Central memory CD8-positive, alpha-beta T cell (primary cell): Measurements from ENCODE around the gene NIPAL3.

Source experiments
- ATAC-seq: fragments of 150-1000 bp; cut with Tn5 transposase; replicated peaks from 2 replicates; pipeline ENCODE4 v1.10.0; 2022; ENCODE audit warnings: mild to moderate bottlenecking, moderate FRiP score, moderate number of reproducible peaks; ENCODE audit not compliant: poor library complexity, severe bottlenecking; ENCODE audit errors: extremely low read depth
- DNase-seq, 2 donors: peaks; one replicate each; pipeline ENCODE4 v3.0.0; 2021; ENCODE audit warnings: low spot score in 2 of 2
- H3K27ac Mint-ChIP-seq: one replicate; pipeline ENCODE4 v1.8.0; 2022; ENCODE audit warnings: low read depth, mild to moderate bottlenecking, moderate library complexity, mixed read lengths
- H3K27me3 Mint-ChIP-seq: one replicate; pipeline ENCODE4 v1.8.0; 2022; ENCODE audit warnings: mixed read lengths
- H3K36me3 Mint-ChIP-seq: one replicate; pipeline ENCODE4 v1.8.0; 2022; ENCODE audit warnings: mild to moderate bottlenecking, moderate library complexity, mixed read lengths; ENCODE audit not compliant: insufficient read depth
- H3K4me1 Mint-ChIP-seq: one replicate; pipeline ENCODE4 v1.8.0; 2022; ENCODE audit warnings: mixed read lengths
- H3K4me3 Mint-ChIP-seq: one replicate; pipeline ENCODE4 v1.8.0; 2022; ENCODE audit warnings: mild to moderate bottlenecking, moderate library complexity, mixed read lengths
- H3K9me3 Mint-ChIP-seq: one replicate; pipeline ENCODE4 v1.8.0; 2022; ENCODE audit warnings: mixed read lengths

Gene NIPAL3

DNA sequence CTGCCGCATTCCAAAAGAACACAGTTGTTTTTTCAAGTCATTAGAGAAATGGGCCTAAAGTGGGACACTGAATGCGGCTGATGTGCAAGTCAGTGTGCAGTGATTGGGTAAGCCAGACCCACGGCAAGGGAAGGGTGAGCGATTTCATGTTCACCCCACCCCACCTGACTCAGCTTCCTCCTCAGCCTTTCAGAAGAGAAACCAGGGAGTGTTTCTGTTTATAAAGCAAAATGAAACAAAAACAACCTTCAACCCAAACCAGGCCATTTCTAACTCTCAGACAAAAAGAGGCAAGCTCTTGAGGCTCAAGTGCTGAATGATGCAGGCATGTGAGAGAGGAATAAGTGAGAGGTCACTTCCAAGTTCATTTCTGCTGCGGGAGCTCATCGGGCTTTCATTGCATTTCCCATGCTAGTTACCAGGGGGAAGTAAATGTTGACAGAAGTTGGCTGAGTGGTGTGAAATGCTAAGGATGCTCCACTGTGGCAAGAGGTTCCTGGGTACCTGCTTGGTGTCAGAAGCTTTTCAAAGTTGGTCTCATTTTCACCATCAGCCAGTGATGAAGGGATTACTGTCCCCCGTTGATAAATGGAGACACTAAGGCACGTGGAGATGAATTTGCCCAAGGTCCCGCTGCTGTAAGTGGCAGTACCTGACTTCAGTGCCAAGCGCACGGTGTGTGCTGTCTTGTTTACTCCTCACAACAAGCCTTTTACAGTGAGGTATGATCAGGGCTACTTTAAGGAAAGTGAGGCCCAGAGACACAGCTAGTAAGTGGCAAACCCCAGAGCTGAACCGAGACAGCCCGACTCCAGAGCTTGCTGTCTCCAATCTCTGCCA, 31.1 kb upstream of the NIPAL3 start:
- DNase-seq (no peak), ATAC-seq (no peak)
- Mint-ChIP-seq H3K4me1 (peaks cover 4% of the 10 kb centered on the region), H3K27me3 (no peaks in the 10 kb centered on the region), H3K4me3 (no peak overlapping the region), H3K9me3 (no peaks in the 10 kb centered on the region), H3K36me3 (peaks cover 2% of the 10 kb centered on the region), H3K27ac (no peak overlapping the region)

DNA sequence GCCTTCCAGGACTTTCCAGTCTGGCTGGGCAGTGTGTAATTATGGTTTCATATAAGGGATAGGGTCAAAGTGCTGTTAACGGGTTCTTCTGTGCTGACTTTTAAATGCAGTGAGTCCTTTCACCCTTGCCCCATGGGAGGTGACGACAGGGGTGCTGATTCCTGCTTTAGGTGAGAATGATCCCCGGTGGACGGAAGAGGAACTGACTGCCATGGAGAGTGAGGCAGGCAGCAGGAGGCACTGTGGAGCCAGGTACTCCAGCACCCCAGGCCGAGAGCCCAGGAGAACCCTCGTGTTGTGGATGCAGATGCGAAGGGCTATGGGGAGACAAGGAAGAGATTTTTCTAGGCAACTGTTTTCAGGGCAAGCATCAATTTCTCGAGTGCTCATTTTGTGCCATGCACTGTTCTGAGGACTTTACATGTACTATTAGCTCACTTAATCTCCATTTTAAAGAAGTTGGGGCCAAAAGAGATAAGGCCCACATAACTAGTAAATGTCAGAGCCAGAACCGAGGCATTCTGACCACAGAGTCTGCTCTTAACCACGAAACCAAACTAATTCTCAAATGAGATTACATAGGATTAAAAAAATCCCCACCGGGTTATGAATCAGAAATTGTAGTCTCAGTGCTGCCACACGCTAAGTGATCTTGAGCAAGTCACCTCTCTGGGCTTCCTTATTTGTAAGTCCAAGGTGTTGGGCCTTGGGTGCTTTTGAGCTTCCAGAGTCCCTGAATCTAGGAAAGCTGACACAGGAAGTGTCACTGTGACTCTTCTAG, 30.3 kb upstream of the NIPAL3 start:
- H3K4me1 Mint-ChIP-seq = peaks cover 4% of the 10 kb centered on the region
- H3K36me3 Mint-ChIP-seq = peaks cover under 1% of the 10 kb centered on the region
- H3K9me3 Mint-ChIP-seq = no peaks in the 10 kb centered on the region
- no peak overlapping the region for H3K27ac Mint-ChIP-seq
- no peak for DNase-seq
- no peak for ATAC-seq
- no peak overlapping the region for H3K4me3 Mint-ChIP-seq
- no peaks in the 10 kb centered on the region for H3K27me3 Mint-ChIP-seq

DNA sequence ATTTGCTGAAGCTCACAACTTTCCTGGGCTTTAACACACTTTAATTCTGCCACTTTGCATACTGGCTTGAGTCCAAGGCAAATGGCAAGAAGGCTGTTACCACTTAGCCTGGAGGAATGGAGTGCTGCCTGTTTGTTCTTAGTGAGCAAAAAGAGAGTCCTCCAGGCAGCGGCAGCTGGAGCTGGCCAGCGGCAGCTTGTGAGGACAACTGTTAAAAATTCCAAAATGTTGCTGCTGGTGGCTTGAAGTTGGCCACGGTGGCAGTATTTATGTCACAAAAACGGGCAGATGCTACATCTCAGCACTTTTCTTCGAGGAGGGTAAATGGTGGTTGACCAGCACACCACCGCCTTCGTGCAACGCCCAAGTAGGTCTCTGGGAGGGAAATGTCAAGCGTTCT, 29.4 kb upstream of the NIPAL3 start:
- H3K27ac Mint-ChIP-seq = no peak overlapping the region
- peaks cover 7% of the 10 kb centered on the region for H3K4me1 Mint-ChIP-seq
- H3K9me3 Mint-ChIP-seq = no peaks in the 10 kb centered on the region
- no peaks in the 10 kb centered on the region for H3K27me3 Mint-ChIP-seq
- no peak for DNase-seq
- H3K36me3 Mint-ChIP-seq = peaks cover 3% of the 10 kb centered on the region
- no peak overlapping the region for H3K4me3 Mint-ChIP-seq
- no peak for ATAC-seq

DNA sequence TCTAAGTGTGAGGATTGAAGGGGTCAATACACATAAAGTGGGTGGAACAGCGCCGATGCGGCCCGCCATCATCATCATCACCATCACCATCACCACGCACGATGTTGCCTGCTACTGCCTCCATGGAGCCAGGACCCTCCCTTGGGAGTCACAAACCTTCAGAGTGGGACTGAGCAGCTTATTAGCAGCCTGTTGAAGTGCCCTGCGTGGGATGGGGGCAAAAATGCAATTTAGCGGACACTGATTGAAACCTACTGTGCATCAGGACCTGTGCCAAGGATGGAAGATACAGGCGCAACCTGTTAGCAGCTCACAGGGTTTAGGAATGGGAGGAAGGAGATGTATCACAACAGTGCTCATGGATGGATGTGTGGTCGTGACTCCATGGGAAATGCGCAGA, 28.7 kb upstream of the NIPAL3 start:
- Mint-ChIP-seq H3K27me3 (no peaks in the 10 kb centered on the region), H3K27ac (no peak overlapping the region), H3K36me3 (peaks cover 4% of the 10 kb centered on the region), H3K4me1 (peaks cover 14% of the 10 kb centered on the region), H3K9me3 (no peaks in the 10 kb centered on the region), H3K4me3 (no peak overlapping the region)
- no peak for ATAC-seq
- no peak for DNase-seq

DNA sequence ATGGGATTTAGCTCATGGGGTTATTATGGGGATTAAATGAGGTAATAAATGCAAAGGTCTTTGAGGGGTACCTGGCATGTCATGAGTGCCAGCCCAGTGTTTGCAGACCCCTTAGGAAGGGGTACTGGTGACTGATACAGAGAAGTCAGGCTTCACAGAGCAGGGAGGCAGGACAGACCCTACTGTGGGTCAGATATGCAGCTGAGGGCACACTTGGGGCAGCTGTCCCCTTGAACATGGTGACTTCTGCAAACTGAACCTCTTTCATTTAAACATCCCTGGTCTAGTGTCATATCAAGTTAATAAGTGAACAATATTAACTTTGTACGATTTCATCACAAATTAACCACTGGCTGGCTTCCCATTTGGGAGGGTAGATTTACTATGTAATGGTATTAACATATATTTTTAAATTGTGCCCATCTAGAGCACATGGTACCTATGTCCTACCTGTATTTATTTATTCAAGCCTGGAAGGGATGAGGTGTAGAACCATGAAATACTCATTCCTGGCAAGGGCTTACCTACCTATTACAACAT, 27.9 kb upstream of the NIPAL3 start:
- H3K27me3 Mint-ChIP-seq = no peaks in the 10 kb centered on the region

DNA sequence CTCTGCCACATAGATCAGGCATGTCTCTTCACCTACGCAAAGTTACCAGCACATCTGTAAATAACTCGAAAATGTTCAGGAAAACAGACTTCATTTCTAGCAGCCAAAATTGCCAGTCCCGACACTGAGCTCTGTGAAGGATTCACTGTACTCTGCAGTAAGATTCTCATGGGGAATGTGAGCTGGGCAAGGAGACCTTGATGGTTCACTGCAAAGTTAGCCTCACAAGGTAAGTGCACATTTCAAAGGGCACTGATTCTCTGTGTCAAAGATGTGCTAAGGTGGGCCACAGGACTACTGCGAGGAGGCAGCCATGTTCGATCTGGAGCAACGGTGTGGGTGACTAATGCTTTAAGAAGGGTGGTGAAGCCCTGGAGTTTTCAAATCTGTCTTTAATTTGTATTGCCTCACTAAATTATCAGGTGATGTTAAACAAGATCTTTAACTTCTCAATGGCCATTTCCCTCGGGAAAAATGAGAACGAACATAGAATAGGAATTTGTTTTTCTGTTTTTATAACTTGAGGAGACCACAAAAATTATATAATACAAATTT, 27.2 kb upstream of the NIPAL3 start:
- no peak for ATAC-seq
- H3K4me1 Mint-ChIP-seq = peaks cover 21% of the 10 kb centered on the region
- H3K9me3 Mint-ChIP-seq = no peaks in the 10 kb centered on the region
- no peak for DNase-seq
- H3K4me3 Mint-ChIP-seq = no peak overlapping the region
- no peak overlapping the region for H3K27ac Mint-ChIP-seq
- no peaks in the 10 kb centered on the region for H3K27me3 Mint-ChIP-seq
- H3K36me3 Mint-ChIP-seq = peaks cover 7% of the 10 kb centered on the region

More for the DNA sequence above, 27.9 kb upstream of the NIPAL3 start:
- no peak overlapping the region for H3K27ac Mint-ChIP-seq
- H3K36me3 Mint-ChIP-seq = peaks cover 7% of the 10 kb centered on the region
- H3K4me3 Mint-ChIP-seq = no peak overlapping the region
- ATAC-seq (no peak), DNase-seq (no peak)
- no peaks in the 10 kb centered on the region for H3K9me3 Mint-ChIP-seq
- peaks cover 21% of the 10 kb centered on the region for H3K4me1 Mint-ChIP-seq

DNA sequence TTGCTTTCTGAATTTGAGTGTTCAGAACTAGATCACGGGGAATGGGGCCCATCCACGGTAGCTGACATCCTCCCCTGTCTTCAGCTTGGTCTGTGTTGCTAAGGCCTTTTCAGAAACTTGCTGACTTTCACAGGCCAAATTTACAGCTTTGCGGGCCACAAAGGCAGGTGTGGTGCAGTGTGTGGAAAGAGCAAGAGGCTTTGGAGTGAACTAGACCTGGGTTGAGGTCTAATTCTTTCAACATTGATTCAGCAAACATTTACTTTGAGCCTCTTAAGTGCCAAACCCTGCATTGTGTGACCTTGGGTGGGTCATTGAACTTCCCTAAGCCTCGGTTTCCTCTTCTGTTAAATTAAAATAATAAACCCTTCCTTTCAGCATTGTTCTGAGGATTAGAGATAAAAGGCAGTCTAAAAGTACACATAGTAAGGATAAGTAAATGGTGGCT, 26.3 kb upstream of the NIPAL3 start:
- Mint-ChIP-seq H3K4me3 (no peak overlapping the region), H3K4me1 (peaks cover 18% of the 10 kb centered on the region), H3K27ac (no peak overlapping the region), H3K36me3 (peaks cover 7% of the 10 kb centered on the region), H3K27me3 (no peaks in the 10 kb centered on the region), H3K9me3 (no peaks in the 10 kb centered on the region)
- no peak for ATAC-seq
- DNase-seq = no peak

DNA sequence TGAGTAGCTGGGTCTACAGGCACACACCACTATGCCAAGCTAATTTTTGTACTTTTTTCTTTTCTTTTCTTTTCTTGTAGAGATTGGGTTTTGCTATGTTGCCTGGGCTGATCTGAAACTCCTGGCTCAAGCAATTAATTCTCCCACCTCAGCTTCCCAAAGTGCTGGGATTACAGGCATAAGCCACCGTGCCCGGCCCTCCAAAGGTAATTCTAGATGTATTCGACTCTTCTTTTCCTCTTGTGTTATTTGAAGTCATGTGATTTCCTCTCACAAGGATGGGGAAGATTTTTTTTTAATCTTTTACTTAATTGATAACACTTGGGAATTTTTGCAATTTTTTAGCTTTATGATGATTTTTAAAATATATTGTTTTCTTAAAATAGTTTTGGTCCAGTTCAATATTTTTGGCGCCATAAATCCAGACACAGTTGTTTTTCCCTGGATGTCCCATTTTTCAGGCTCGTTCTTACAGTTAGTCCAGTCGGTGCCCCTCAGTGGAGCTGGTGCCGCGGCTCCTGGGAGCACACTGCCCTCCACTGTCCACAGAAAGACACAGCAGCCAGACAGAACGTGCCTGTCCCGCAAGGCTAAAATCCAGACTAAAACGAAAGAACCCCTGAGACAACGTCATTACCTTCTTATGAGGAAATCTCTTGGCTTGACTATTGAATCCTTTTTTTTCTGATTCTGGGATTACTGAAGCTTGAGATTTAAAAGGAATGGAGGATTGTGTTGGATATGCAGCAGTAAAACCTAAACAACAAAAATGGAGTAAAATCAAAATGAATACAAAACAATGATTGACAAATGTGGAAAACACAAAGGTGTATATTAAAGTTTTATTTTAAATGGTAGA, 24.4 kb upstream of the NIPAL3 start:
- H3K4me3 Mint-ChIP-seq = peak overlapping the region; percentile 83

DNA sequence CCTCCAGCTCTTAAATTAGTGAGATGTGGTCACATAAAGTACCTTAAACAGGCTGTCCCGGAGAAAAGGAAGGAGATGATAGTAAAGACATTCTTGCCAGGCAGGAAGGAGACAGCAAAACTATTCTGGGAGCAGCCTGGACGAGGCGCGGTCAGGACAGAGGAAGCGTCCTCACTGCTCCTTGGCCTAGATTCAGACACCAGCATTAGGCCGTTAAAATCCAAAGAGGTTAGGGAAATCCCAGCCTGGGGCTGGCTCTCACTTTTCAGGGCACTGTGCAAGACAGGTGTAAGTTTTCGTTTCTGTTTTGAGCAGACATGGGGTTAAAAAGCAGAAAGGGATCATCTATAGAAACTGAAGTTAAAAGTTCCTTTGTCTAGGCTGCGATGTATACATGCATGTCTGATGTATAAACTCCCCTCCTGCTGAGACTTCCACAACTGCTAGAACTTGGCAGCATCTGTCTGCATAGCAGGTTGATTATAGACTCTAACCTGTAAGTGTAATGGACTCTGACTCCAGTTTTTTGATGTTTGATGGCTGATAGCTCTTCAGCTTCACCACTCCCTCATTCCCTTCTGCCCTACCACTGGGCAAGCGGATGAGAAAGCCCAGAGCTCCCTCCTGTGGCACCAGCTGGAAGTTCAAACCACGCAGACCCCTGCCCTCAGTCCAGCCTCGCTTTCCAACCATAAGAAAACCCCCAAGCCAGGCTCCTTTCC, 23.6 kb upstream of the NIPAL3 start:
- no peaks in the 10 kb centered on the region for H3K9me3 Mint-ChIP-seq
- H3K4me1 Mint-ChIP-seq = peaks cover 17% of the 10 kb centered on the region
- H3K4me3 Mint-ChIP-seq = peak overlapping the region; percentile 83
- H3K27me3 Mint-ChIP-seq = no peaks in the 10 kb centered on the region
- H3K27ac Mint-ChIP-seq = peak overlapping the region; percentile 98
- DNase-seq = peak; percentile 45 to 46
- H3K36me3 Mint-ChIP-seq = peaks cover 7% of the 10 kb centered on the region
- ATAC-seq = peak; percentile 71

More for the DNA sequence above, 24.4 kb upstream of the NIPAL3 start:
- Mint-ChIP-seq H3K4me1 (peaks cover 17% of the 10 kb centered on the region), H3K27me3 (no peaks in the 10 kb centered on the region), H3K9me3 (no peaks in the 10 kb centered on the region), H3K36me3 (peaks cover 7% of the 10 kb centered on the region), H3K27ac (peak overlapping the region; percentile 98)
- ATAC-seq (peak; percentile 69), DNase-seq (peak; percentile 39 to 54)

DNA sequence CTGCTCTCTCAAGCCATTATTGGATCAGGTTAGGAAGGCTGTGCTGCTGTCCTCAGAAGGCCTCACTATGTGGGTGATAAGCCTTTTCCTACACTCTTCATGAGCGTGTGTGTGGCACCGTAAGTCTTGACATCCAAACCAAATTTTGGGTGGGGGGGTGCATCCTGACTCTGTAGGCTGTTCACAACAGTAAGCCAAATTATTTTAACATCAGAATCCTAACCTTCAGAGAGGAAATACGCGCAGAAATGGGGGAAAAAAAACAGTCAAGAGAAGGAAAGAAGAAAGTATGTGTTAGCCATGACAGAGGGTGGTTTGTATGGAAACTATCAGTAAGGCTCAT, 23.0 kb upstream of the NIPAL3 start:
- Mint-ChIP-seq H3K4me3 (peak overlapping the region; percentile 83), H3K27me3 (no peaks in the 10 kb centered on the region), H3K27ac (peak overlapping the region; percentile 98), H3K9me3 (no peaks in the 10 kb centered on the region), H3K36me3 (peaks cover 7% of the 10 kb centered on the region), H3K4me1 (peaks cover 17% of the 10 kb centered on the region)
- ATAC-seq = no peak
- no peak for DNase-seq

DNA sequence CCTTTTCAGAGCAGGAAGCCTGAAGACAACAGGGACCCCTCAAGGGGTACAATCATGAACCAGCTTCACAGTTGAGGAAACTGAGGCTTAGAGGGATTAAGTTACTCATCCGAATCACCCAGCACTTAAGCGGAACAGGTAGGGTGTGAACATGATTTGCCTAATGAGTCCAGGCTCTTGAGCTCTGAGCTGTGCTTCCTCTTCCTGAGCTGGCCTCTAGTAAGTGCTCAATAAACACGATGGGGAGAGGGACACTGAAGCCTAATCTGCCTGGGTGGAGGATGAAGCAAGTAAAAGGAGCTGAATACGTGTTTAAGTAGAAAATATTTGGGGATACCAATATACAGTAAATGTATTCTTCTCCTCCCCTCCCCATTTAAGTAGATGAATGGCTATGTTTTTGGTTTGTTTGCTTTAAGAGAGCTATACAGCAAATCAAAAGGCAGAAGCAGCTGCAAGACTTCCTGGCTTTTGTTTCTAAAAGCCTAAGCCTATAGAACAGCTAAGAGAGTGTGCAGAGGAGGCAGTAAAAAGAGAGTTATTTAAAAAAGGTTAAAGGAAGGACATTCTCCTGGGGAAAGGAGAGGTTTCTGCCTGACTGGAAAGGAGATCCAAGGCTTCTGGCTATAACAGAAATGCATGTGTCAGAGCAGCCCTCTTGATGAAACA, 22.5 kb upstream of the NIPAL3 start:
- H3K27ac Mint-ChIP-seq = peak overlapping the region; percentile 98
- ATAC-seq = no peak
- no peak overlapping the region for H3K4me3 Mint-ChIP-seq
- no peaks in the 10 kb centered on the region for H3K27me3 Mint-ChIP-seq
- no peaks in the 10 kb centered on the region for H3K9me3 Mint-ChIP-seq
- peaks cover 7% of the 10 kb centered on the region for H3K36me3 Mint-ChIP-seq
- peaks cover 17% of the 10 kb centered on the region for H3K4me1 Mint-ChIP-seq
- no peak for DNase-seq
